ENCODE results near the gene AGAP1.
"Not testable (repeated sequence)": the region's sequence is repeated elsewhere in the genome, so short reads cannot be mapped to it uniquely, and the experiment has no call there.

The AGAP1 gene

GRCh38 chr2:236054125-236054524 lies 560.3 kb downstream of the AGAP1 start:
- DNase-seq, result no peak

- no peak for DNase-seq
Observed at GRCh38 chr2:236054621-236055305, 560.9 kb downstream of the AGAP1 start.

- DNase-seq, result no peak
Observed at GRCh38 chr2:236055471-236055870, 561.6 kb downstream of the AGAP1 start.

- no peak for DNase-seq
Observed at GRCh38 chr2:236056141-236056540, 562.3 kb downstream of the AGAP1 start.

- no peak for DNase-seq
Observed at GRCh38 chr2:236057375-236057774, 563.5 kb downstream of the AGAP1 start.

- DNase-seq, result no peak
Observed at GRCh38 chr2:236061497-236061896, 567.7 kb downstream of the AGAP1 start.

- DNase-seq, result no peak
Observed at GRCh38 chr2:236061899-236062298, 568.1 kb downstream of the AGAP1 start.

- not testable (repeated sequence) for DNase-seq
Observed at GRCh38 chr2:236062806-236063205, 569.0 kb downstream of the AGAP1 start.

GRCh38 chr2:236063994-236064393 lies 570.2 kb downstream of the AGAP1 start:
- no peak for DNase-seq

- DNase-seq, result no peak
Observed at GRCh38 chr2:236065314-236066160, 571.7 kb downstream of the AGAP1 start.

- DNase-seq, result no peak
Observed at GRCh38 chr2:236070236-236070635, 576.4 kb downstream of the AGAP1 start.

- no peak for DNase-seq
Observed at GRCh38 chr2:236073246-236073645, 579.4 kb downstream of the AGAP1 start.

GRCh38 chr2:236073867-236074655 lies 580.2 kb downstream of the AGAP1 start:
- no peak for DNase-seq

- DNase-seq, result no peak
Observed at GRCh38 chr2:236075802-236076201, 582.0 kb downstream of the AGAP1 start.

- no peak for DNase-seq
Observed at GRCh38 chr2:236078297-236079255, 584.7 kb downstream of the AGAP1 start.

GRCh38 chr2:236080412-236080811 lies 586.6 kb downstream of the AGAP1 start:
- DNase-seq, result no peak

GRCh38 chr2:236081171-236081570 lies 587.3 kb downstream of the AGAP1 start:
- no peak for DNase-seq

GRCh38 chr2:236082061-236082460 lies 588.2 kb downstream of the AGAP1 start:
- DNase-seq, result no peak

- DNase-seq, result no peak
Observed at GRCh38 chr2:236083934-236084333, 590.1 kb downstream of the AGAP1 start.

- DNase-seq, result no peak
Observed at GRCh38 chr2:236085211-236085610, 591.4 kb downstream of the AGAP1 start.

- no peak for DNase-seq
Observed at GRCh38 chr2:236085647-236086046, 591.8 kb downstream of the AGAP1 start.

- no peak for DNase-seq
Observed at GRCh38 chr2:236086403-236086970, 592.6 kb downstream of the AGAP1 start.
